ENCODE measurements around the gene RNASE8.

DNA sequence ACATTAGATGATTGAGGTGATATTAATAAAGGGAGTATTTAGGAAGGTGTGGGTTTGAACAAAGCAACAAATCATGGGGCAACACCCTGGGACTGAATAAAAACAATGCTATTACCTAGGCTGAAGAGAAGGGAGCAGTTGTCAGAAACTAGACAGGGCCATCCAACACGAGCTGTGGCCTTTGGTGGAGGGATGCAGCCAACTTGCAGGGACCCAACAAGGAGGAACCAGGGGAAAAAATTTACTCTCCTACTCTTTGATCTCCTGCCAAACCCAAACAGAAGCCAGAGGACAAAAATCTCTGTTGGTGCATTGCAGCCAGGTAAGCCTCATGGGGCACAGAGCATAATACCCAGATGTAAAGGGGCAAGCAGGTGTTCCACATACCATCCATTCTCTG, 46.5 kb upstream of the RNASE8 start:
- no peak for TF ChIP-seq SP1 (IDR thresholded peaks at IDR 0.05)
- no peak for TF ChIP-seq SUZ12 (IDR thresholded peaks at IDR 0.05)
- no peak for TF ChIP-seq BHLHE40 (IDR thresholded peaks at IDR 0.05; ENCODE audit: borderline replicate concordance)
- no peak for TF ChIP-seq CTBP1 (IDR thresholded peaks at IDR 0.05; ENCODE audit: borderline replicate concordance)
- TF ChIP-seq TARDBP (IDR thresholded peaks at IDR 0.05) = no peak
- no peak for TF ChIP-seq NFRKB (IDR thresholded peaks at IDR 0.05)
